DMS79 treated with DMSO at 0.1 percent for 48 hours (cell line): ENCODE data around the gene FIS1.
"Not testable (repeated sequence)": the region's sequence is repeated elsewhere in the genome, so short reads cannot be mapped to it uniquely, and the experiment has no call there.

Experiments
- DNase-seq: peaks from one replicate; lab custom pipeline; 2025; lab: John Stamatoyannopoulos, UW

The FIS1 gene

GRCh38 chr7:101258243-101258731, 13.4 kb upstream of the FIS1 start:
- DNase-seq: no peak

GRCh38 chr7:101255796-101256195, 10.9 kb upstream of the FIS1 start:
- no peak for DNase-seq

GRCh38 chr7:101253199-101253598, 8.3 kb upstream of the FIS1 start:
- DNase-seq: not testable (repeated sequence)

GRCh38 chr7:101251871-101252659, 7.2 kb upstream of the FIS1 start:
- DNase-seq: peak; percentile 93

GRCh38 chr7:101250324-101250723, 5.4 kb upstream of the FIS1 start:
- DNase-seq: no peak

- DNase-seq: no peak
These were observed 3.4 kb upstream of the FIS1 start for GRCh38 chr7:101248276-101248675.

GRCh38 chr7:101245147-101245668, 327 bp upstream of the FIS1 start:
- DNase-seq: no peak

- no peak for DNase-seq
These were observed 1.1 kb downstream of the FIS1 start for GRCh38 chr7:101243646-101244374.

GRCh38 chr7:101241443-101242349, 3.2 kb downstream of the FIS1 start:
- no peak for DNase-seq

GRCh38 chr7:101241015-101241363, 3.9 kb downstream of the FIS1 start:
- DNase-seq: no peak

GRCh38 chr7:101240226-101241014, 4.5 kb downstream of the FIS1 start:
- no peak for DNase-seq

GRCh38 chr7:101239951-101240220, 5.0 kb downstream of the FIS1 start:
- no peak for DNase-seq

GRCh38 chr7:101239191-101239950, 5.5 kb downstream of the FIS1 start:
- no peak for DNase-seq

- no peak for DNase-seq
These were observed 6.4 kb downstream of the FIS1 start for GRCh38 chr7:101238226-101239182.

- DNase-seq: no peak
These were observed 7.4 kb downstream of the FIS1 start, which contains the start of gene CLDN15 for GRCh38 chr7:101237206-101238067. Gene CLDN15 (minus strand): TSS chr7:101237802. CDS start chr7:101237581, 221 bp downstream.

- DNase-seq: no peak
These were observed 8.5 kb downstream of the FIS1 start for GRCh38 chr7:101236292-101236835.

- no peak for DNase-seq
These were observed 9.4 kb downstream of the FIS1 start for GRCh38 chr7:101235522-101235921.

GRCh38 chr7:101235050-101235449, 9.8 kb downstream of the FIS1 start:
- no peak for DNase-seq
